ENCODE results near the gene RPP21. TPM values are rescaled to one million over a fixed set of nuclear protein-coding genes. Genes with fewer than 3 reads are reported as not detected.
A peak's percentile ranks its signal among the peaks of the same experiment; 100 is the strongest.

RPP21 gene
- total RNA-seq, 1 donor from 2014 or later = 152 TPM

DNA sequence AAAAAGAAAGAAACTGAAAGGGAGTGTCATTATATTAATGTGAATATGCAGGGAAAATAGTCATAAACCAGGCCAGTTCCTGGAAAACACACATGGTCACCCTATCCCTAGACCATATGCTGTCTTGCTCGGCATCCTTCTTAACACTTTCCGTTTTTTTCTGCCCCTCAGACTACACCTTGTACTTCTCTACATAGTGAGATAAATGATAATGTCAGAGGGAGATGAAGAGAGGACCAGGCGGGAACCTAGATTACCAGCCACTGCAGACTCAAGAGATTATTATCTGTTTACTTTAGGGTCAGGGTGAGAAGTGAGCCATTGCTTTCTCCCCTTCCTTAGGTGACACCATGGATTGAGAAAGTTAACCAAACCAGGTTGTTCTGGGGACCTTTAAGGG, 3.7 kb upstream of the RPP21 start:
- Histone ChIP-seq H3K4me3 (no peak overlapping the region), H3K4me1 (peaks cover 9% of the 10 kb centered on the region), H3K36me3 (peaks cover 0 to 36% of the 10 kb centered on the region in 2 donors), H3K27me3 (no peaks in the 10 kb centered on the region), H3K27ac (no peak overlapping the region), H3K9me3 (no peaks in the 10 kb centered on the region)
- intact Hi-C loops (cut with DNase I) = no loop called here
- TF ChIP-seq CTCF (IDR thresholded peaks at IDR 0.05) = no peak
- TF ChIP-seq POLR2A (IDR thresholded peaks at IDR 0.05) = no peak
- no peak for TF ChIP-seq POLR2AphosphoS5 (IDR thresholded peaks at IDR 0.05; ENCODE audit: insufficient read depth in 1 of 2, low read depth in 1 of 2)
- no peak for DNase-seq (ENCODE audit: extremely low spot score in 2 of 2)

GRCh38 chr6:30341728-30342127, 3.2 kb upstream of the RPP21 start:
- TF ChIP-seq POLR2A (IDR thresholded peaks at IDR 0.05) (no peak), POLR2AphosphoS5 (IDR thresholded peaks at IDR 0.05; ENCODE audit: insufficient read depth in 1 of 2, low read depth in 1 of 2) (no peak), CTCF (IDR thresholded peaks at IDR 0.05) (no peak)
- H3K27ac ChIP-seq = no peak overlapping the region
- intact Hi-C loops (cut with DNase I) = no loop called here
- H3K9me3 ChIP-seq = no peaks in the 10 kb centered on the region
- H3K27me3 ChIP-seq = no peaks in the 10 kb centered on the region
- H3K4me1 ChIP-seq = peaks cover 10% of the 10 kb centered on the region
- DNase-seq (ENCODE audit: extremely low spot score in 2 of 2) = no peak
- peaks cover 0 to 35% of the 10 kb centered on the region in 2 donors for H3K36me3 ChIP-seq
- no peak overlapping the region for H3K4me3 ChIP-seq

DNA sequence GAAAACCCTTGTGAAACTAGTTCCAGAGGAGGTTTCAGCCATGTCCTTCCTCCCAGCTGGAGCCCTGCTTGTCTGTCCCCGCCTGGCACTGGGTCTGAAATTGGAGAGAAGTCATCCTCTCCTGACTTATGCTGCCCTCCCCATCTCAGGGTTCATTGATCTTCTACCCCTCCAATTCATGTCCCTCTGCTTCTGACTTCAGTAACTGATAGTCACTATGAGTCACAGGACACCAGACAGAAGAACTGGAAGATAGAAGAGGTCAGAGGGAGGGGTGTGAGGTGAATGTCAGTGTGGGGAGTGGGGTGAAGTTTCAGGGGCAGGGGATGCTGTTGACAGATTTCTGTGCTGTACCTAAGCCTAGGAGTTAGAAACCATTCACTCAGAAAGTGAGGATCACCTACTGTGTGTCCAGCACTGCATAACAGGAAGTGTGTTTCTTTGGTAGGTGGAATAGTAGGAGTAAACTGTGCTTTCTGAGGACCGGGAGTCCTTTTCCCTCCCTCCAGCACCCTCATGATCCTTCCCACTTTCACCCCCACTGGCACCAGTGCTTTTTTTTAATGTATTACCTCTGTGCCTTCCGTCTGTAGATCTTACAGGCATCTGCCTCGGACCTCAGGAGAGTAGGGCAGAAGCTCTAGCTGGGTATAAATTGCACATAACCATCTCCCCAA, 627 bp upstream of the RPP21 start:
- H3K4me1 ChIP-seq = peaks cover 10% of the 10 kb centered on the region
- intact Hi-C loops (cut with DNase I) = no loop called here
- peak overlapping the region; percentile 72 to 88 for H3K4me3 ChIP-seq
- peaks cover 0 to 28% of the 10 kb centered on the region in 2 donors for H3K36me3 ChIP-seq
- H3K27ac ChIP-seq = peak overlapping the region; percentile 93
- no peak for DNase-seq (ENCODE audit: extremely low spot score in 2 of 2)
- no peaks in the 10 kb centered on the region for H3K9me3 ChIP-seq
- no peaks in the 10 kb centered on the region for H3K27me3 ChIP-seq
- TF ChIP-seq POLR2AphosphoS5 (IDR thresholded peaks at IDR 0.05; ENCODE audit: insufficient read depth in 1 of 2, low read depth in 1 of 2) = no peak
- TF ChIP-seq POLR2A (IDR thresholded peaks at IDR 0.05) = no peak
- no peak for TF ChIP-seq CTCF (IDR thresholded peaks at IDR 0.05)

DNA sequence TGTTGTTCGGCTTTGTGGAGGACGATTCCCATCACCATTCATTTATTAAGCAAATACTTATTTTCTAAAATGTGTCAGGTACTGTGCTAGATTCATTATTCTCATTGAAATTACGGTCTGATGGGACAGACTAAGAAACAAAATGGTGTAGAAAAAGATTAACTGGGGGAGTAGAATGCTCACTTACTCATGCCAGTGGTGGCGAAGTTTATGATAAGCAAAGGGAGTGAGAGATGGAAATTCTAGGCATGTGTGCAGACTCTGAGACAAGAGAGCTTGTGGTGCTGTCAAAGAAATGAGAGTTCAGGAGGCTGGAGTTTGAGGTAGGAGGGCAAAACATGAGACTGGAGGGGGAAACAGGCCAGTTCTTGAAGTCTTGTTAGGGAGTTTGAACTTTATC, 896 bp downstream of the RPP21 start:
- peaks cover 0 to 21% of the 10 kb centered on the region in 2 donors for H3K36me3 ChIP-seq
- intact Hi-C loops (cut with DNase I) = no loop called here
- no peak for DNase-seq (ENCODE audit: extremely low spot score in 2 of 2)
- peak overlapping the region; percentile 93 for H3K27ac ChIP-seq
- peaks cover 10% of the 10 kb centered on the region for H3K4me1 ChIP-seq
- H3K4me3 ChIP-seq = peak overlapping the region; percentile 72 to 88
- no peaks in the 10 kb centered on the region for H3K27me3 ChIP-seq
- no peaks in the 10 kb centered on the region for H3K9me3 ChIP-seq
- TF ChIP-seq CTCF (IDR thresholded peaks at IDR 0.05) = no peak
- no peak for TF ChIP-seq POLR2A (IDR thresholded peaks at IDR 0.05)
- TF ChIP-seq POLR2AphosphoS5 (IDR thresholded peaks at IDR 0.05; ENCODE audit: insufficient read depth in 1 of 2, low read depth in 1 of 2) = no peak

DNA sequence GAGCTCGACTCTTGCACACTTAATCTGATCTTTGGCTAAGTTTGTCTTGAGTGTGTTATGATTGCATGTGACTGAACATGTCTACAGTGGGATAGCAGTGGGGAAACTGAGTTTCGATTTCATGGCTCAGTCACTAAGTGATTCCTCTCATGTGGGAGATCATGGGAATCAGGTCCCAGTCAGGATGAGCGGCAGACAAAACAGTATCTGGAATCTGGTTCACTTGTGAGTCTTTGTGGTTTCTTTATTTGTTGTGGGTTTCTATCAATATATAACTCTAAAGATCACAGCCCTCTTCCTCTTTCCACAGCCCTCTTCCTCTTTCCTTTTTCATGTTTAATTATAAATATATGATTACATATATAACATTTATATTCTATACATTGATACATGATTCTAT, 4.0 kb downstream of the RPP21 start:
- peaks cover 10% of the 10 kb centered on the region for H3K4me1 ChIP-seq
- H3K4me3 ChIP-seq = no peak overlapping the region
- intact Hi-C loops (cut with DNase I) = no loop called here
- no peak for DNase-seq (ENCODE audit: extremely low spot score in 2 of 2)
- no peak overlapping the region for H3K27ac ChIP-seq
- peaks cover 0 to 10% of the 10 kb centered on the region in 2 donors for H3K36me3 ChIP-seq
- no peaks in the 10 kb centered on the region for H3K9me3 ChIP-seq
- TF ChIP-seq POLR2AphosphoS5 (IDR thresholded peaks at IDR 0.05; ENCODE audit: insufficient read depth in 1 of 2, low read depth in 1 of 2) (no peak), POLR2A (IDR thresholded peaks at IDR 0.05) (no peak), CTCF (IDR thresholded peaks at IDR 0.05) (no peak)
- H3K27me3 ChIP-seq = no peaks in the 10 kb centered on the region
